Right lung (tissue), 5 donors: Measurements from ENCODE around the gene SOD1. TPM values are rescaled to one million over a fixed set of nuclear protein-coding genes. Genes with fewer than 3 reads are reported as not detected.
A peak's percentile ranks its signal among the peaks of the same experiment; 100 is the strongest.
"Not testable (repeated sequence)": the region's sequence is repeated elsewhere in the genome, so short reads cannot be mapped to it uniquely, and the experiment has no call there.

ENCODE experiments used
- DNase-seq, 2 donors: peaks; one replicate each; pipeline ENCODE4 v3.0.0-alpha.2; 2013
- polyA plus RNA-seq, 5 donors: library from polyadenylated mRNA; unstranded; fragments of 120-200 nt; gene quantifications; one replicate each; pipeline versions ENCODE4 v1.2.1 to v1.2.3, GENCODE V29; 2013; ENCODE audit warnings: inconsistent platforms in 1 of 5, low replicate concordance in 1 of 5; ENCODE audit not compliant: insufficient read length in 5 of 5, insufficient read depth in 1 of 5

SOD1 gene
- polyA plus RNA-seq, 5 donors = 228 to 246 (median 230) TPM

DNA sequence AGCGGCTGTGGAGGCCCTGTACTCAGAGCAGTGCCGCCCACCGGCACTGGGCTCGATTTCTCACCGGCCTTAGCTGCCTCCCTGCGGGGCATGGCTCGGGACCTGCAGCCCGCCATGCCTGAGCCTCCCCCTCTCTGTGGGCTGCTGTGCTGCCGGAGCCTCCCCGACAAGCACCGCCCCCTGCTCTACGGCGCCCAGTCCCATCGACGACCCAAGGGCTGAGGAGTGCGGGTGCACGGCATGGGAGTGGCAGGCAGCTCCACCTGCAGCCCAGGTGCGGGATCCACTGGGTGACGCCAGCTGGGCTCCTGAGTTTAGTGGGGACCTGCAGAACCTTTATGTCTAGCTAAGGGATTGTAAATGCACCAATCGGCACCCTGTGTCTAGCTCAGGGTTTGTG is 5.2 kb upstream of the SOD1 start:
- DNase-seq = no peak

DNA sequence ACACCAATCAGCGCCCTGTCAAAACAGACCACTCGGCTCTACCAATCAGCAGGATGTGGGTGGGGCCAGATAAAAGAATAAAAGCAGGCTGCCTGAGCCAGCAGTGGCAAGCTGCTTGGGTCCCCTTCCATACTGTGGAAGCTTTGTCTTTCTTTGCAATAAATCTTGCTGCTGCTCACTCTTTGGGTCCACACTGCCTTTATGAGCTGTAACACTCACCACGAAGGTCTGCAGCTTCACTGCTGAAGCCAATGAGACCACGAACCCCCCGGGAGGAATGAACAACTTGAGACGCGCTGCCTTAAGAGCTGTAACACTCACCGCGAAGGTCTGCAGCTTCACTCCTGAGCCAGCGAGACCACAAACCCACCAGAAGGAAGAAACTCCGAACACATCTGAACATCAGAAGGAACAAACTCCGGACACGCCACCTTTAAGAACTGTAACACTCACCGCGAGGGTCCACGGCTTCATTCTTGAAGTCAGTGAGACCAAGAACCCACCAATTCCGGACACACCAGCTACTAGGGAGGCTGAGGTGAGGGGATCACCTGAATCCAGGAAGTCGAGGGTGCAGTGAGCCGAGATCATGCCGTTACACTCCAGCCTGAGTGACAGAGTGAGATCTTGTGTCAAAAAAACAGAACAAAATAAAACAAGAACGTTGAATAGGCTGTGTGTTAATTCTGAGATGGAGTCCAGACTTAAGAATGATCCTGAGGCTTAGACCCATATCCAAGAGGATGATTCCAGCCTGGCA is 4.5 kb upstream of the SOD1 start:
- not testable (repeated sequence) for DNase-seq

DNA sequence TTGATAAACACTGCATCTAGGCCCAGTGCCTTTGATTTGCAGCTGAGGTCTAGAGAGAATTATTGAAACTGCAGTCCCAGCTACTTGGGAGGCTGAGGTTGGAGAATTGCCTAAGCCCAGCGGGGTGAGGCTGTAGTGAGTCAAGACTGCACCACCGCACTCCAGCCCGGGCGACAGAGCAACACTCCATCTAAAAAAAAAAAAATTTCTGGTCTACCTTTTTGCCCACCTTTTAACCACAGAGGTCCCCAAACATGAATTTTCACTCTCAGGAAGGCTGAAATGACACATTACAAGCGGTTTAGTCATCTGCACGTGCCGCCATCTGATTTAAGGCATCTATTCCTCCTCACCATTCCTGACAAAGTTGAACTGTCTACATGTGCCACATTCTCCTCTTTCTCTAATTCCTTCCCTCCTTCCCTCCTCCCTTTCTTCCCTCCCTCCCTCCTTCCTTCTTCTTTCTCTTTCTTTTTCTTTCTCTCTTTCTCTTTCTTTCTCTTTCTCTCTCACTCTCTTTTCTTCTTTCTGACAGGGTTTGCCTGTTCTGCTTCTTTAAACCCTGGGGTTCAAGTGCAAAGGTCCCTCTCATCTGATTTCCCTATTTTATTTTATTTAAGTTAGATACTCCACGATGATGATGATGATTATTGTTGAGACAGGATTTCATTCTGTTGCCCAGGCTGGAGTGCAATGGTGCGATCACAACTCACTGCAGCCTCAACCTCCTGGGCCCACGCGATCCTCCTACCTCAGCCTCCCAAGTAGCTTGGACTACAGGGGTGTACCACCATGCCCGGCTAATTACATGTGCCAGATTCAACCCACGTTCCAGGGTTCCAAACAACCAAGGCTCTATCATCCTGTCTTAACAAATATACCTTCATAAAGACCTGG is 3.0 kb upstream of the SOD1 start:
- no peak for DNase-seq

DNA sequence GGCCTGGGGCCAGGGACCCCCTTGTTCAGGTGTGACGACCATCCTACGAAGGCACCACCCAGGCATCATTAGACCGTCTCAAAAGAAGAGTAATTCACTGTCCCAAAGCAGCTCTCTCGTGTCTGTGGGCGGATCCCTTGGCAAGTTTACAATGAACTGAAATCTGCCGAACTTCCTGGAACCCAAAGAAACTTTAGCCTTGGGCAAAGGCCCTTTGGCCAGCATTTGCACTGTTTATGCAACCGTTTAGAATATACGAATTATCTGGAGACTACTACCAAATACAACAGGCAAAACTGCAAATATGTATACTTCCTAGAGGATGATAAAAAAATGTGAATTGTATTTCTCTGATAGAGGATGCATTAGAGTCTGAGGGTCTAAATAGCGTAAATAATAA is 1.4 kb upstream of the SOD1 start:
- no peak for DNase-seq

DNA sequence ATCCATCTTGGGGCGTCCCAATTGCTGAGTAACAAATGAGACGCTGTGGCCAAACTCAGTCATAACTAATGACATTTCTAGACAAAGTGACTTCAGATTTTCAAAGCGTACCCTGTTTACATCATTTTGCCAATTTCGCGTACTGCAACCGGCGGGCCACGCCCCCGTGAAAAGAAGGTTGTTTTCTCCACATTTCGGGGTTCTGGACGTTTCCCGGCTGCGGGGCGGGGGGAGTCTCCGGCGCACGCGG is 282 bp upstream of the SOD1 start:
- DNase-seq = no peak

DNA sequence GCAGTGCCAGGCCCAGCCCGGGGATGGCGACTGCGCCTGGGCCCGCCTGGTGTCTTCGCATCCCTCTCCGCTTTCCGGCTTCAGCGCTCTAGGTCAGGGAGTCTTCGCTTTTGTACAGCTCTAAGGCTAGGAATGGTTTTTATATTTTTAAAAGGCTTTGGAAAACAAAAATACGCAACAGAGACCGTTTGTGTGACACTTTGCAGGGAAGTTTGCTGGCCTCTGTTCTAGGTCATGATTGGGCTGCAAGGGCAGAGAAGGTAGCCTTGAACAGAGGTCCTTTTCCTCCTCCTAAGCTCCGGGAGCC is 719 bp downstream of the SOD1 start:
- peak; percentile 23 to 45 for DNase-seq

DNA sequence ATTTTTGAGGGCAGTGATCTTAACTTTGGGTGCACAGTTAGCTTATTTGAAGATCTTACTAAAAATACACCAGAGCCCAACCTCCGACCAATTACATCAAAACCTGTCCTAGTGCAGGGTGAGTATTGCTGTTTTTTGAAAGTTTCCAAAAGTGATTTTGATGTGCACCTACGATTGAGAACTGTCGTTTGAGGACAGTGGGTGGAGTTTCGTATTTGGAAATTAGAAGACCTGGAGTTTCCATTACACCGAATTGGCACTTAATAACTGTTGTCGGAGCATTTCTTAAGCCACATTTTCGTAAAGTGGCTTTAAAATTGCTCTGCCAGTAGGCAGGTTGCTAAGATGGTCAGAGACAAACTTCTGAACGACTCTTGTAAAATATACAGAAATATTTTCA is 1.1 kb downstream of the SOD1 start:
- no peak for DNase-seq

DNA sequence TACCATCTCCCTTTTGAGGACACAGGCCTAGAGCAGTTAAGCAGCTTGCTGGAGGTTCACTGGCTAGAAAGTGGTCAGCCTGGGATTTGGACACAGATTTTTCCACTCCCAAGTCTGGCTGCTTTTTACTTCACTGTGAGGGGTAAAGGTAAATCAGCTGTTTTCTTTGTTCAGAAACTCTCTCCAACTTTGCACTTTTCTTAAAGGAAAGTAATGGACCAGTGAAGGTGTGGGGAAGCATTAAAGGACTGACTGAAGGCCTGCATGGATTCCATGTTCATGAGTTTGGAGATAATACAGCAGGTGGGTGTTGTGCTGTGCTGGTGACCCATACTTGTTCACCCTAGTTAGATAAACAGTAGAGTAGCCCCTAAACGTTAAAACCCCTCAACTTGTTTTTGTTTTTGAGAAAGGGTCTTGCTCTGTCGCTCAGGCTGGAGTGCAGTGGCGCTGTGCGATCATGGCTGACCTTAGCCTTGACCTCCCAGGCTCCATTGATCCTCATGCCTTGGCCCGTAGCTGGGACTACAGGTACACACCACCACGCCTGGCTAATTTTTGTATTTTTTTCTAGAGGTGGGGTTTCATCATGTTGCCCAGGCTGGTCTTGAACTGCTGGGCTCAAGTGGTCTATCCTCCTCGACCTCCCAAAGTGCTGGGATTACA is 4.2 kb downstream of the SOD1 start:
- no peak for DNase-seq

DNA sequence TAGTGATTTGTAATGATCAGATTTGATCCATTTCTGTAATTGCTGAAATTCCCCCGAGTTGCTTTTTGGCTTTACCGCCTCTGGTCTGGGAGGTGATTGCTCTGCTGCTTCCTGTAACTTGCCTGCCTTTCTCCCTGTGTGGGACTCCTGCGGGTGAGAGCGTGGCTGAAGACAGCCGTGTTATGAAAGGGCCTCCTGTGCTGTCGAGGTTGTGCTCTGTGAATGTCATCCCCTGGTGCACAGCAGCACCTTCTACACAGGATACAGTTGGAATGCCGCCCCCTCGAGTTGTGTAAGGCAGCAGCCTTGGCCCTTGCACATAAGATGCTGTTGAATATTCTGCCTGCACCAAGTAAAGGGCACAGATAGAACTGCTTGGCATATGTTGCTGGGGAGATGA is 5.9 kb downstream of the SOD1 start:
- DNase-seq = no peak

DNA sequence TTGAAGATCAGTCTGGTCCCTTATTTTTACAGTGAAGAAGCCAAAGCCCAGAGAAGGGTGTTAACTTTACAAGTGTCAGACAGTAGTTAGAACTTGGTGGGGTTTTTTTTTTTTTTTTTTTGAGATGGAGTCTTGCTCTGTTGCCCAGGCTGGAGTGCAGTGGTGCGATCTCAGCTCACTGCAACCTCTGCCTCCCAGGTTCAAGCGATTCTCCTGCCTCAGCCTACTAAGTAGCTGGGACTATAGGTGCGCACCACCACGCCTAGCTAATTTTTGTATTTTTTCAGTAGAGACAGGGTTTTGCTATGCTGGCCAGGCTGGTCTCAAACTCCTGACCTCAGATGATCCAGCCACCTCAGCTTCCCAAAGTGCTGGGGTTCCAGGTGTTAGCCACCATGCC is 6.4 kb downstream of the SOD1 start:
- not testable (repeated sequence) for DNase-seq

DNA sequence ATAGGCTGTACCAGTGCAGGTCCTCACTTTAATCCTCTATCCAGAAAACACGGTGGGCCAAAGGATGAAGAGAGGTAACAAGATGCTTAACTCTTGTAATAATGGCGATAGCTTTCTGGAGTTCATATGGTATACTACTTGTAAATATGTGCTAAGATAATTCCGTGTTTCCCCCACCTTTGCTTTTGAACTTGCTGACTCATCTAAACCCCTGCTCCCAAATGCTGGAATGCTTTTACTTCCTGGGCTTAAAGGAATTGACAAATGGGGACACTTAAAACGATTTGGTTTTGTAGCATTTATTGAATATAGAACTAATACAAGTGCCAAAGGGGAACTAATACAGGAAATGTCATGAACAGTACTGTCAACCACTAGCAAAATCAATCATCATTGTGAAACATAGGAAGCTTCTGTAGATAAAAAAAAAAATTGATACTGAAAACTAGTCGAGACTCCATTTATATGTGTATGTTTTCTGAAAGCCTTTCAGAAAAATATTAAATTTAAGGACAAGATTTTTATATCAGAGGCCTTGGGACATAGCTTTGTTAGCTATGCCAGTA is 7.0 kb downstream of the SOD1 start:
- DNase-seq = no peak

DNA sequence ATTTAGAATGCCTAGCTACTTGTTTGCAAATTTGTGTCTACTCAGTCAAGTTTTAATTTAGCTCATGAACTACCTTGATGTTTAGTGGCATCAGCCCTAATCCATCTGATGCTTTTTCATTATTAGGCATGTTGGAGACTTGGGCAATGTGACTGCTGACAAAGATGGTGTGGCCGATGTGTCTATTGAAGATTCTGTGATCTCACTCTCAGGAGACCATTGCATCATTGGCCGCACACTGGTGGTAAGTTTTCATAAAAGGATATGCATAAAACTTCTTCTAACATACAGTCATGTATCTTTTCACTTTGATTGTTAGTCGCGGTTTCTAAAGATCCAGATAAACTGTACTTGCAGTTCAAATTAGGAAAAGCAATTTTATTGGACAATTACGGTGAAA is 7.6 kb downstream of the SOD1 start:
- DNase-seq = no peak

DNA sequence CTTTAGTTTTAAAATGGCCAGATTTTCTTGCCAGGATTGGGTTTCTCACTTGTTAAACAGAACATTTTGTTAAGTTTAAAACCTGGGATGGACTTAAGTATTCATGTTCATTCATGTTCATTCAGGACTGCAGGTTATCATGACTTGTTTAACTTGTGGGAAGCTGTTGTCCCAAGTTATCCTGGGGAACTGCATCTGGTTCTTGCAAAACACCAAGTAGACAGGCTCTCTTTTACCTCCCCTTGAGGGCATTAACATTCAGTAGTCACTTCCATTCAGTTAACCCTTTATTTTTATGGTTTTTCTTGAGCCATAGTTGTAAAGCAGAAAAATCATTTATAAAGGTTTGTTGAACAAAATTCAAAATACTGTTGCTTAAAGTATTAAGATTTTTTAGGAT is 8.1 kb downstream of the SOD1 start:
- DNase-seq = no peak

DNA sequence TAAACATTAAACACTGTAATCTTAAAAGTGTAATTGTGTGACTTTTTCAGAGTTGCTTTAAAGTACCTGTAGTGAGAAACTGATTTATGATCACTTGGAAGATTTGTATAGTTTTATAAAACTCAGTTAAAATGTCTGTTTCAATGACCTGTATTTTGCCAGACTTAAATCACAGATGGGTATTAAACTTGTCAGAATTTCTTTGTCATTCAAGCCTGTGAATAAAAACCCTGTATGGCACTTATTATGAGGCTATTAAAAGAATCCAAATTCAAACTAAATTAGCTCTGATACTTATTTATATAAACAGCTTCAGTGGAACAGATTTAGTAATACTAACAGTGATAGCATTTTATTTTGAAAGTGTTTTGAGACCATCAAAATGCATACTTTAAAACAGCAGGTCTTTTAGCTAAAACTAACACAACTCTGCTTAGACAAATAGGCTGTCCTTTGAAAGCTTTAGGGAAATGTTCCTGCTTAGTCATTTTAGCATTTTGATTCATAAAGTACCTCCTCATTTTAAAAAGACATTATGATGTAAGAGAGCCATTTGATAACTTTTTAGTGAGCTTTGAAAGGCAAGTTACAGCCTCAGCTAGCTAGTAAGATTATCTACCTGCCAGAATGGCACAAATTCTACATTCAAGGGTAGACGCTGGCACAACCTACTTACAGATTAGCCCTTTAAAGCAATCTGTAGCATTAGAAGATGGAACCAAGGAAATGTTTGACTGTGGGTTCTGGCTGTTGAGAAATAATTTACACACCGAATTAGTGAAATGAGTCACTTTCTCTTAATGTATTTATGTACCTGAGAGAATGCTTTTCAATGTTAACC is 9.4 kb downstream of the SOD1 start:
- no peak for DNase-seq

DNA sequence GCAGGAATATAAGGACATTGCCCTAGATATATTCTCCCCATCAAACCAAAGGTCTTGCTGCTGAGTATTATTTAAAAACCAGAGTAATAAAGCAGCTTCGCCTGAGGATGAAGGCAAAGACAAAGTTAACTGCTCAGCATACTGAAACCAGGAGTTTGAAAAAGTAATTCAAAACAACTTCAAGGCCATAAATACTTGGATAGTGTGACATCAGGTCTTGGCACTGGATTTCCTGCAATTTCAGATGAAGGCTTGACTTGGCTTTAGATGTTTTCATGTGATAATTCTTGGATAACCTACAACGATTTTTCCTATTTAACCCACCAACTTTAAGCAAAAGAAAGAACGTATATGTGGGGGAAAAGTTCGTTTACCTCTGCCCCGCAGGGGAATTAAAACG is 10.6 kb downstream of the SOD1 start:
- DNase-seq = no peak

DNA sequence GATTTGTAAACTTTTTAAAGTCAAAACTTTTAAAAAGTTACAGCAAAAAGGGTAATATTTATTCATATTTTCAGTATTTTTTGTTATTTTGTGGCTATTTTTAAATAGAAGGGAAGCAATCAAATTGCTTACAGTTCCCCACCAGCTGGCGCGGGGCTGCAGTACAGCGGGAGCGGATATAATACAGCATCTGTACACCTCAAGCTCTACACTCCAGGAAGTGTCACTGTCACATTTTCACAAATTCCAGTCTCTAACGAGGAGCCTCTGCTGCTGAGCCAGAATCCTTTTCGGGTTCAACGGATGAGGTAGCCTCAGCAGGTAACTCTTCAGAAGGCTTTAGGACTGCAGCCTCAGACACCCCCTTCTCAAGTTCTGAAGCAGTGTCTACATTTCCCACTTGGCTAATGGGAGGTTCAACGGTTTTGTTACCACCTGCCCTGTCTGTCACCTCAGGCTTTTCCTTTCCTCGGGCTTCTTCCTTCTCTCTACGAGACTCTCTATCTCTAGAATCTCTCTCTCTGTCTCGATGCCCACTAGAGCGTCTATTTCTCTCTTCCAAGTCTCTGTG is 11.7 kb downstream of the SOD1 start:
- no peak for DNase-seq

DNA sequence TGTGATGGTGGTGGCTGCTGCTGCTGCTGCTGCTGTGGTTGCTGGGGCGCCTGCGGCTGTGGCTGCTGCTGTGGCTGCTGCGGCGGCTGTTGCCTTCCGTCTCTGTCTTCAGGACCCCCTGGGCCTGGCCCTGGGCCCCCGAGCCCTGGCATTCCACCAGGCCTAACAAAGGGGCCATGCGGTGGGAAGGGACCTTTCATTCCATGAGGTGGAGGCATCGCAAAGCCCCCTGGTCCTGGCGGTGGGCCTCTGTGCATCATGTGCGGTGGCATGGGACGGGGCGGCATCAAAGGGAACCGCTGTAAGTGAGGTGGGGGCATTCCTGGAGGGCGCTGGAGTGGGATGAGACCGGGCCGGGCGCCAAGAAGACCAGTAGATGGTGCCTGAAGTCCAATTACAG is 12.4 kb downstream of the SOD1 start:
- DNase-seq = no peak

DNA sequence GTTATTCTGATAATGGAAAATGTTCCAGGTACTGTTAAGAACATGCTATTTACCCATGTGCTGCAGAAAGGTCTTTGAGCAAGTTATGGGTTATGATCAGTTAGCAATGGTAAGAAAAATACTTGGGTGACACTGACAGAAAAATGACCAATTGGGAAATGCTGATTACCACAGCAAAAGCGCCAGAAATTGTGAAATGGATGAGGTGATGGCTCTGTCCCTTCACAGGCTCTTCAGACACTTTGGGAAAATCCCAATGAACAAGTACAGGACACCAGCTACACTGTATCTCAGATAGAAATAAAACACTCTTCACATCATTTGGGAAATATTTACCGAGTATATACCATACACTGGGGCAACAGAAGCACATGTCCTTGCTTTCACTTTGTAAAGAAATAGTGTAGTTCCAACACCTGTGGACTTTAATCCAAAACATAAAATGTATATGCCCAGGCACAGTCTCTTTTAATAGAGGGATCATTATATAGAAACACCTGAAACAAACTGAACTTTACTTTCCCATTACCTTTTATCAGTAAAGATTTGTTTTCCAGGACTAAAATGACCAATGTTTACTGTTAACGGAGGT is 13.9 kb downstream of the SOD1 start:
- no peak for DNase-seq

DNA sequence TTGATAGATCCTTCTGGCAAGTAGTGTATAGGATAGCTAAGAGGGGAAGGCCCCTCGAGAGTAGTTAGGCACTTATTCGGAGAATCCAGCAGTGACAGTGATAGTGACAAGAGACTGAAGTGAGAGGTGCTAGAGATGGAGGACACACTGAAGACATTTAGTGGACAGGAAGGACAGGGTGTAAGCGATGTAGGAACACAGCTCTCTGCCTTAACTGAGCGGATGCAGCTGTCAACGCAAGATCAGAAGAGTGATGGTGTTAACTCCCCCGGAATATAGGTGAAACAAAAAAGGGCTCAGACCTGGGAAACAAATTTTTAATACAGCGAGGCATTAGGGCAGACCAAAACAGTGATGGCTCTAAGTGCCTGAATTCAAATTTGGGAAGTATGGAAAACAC is 15.8 kb downstream of the SOD1 start:
- no peak for DNase-seq

DNA sequence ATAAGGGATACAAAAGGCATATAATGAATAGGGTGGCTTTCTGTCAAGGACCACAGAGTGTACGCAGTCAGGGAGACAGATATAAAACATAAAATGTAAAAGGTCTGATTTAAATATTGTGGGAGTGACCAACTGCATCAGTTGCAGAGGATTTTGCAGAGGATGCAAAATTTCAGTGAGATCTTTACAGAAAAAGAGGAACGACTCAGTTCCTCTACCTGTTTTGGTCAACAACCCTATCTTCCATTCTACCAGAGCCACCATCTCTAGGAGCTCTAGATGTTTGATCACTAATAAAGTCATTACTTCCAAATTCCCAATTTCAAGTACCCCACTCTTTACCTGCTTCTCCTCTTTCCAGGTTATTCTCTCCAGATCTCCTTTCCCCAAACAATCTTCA is 16.5 kb downstream of the SOD1 start:
- DNase-seq = no peak

DNA sequence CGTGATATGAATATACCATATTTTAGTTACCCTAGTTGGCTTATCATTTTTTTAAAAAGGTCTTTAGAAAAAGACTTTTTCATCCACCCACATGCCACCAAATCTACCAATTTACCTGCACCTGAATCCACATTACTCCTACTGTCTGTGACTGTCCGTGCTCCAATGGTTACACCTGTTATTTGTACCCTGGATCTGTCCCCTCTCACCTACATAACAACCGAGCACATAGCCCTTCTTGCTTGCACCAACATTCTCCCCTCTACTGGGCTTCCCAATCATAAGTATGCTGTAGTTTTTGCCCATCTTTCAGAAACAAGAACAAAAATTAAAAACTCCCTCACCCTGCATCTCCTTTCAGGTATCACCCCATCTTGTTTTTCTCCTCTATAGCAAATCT is 17.6 kb downstream of the SOD1 start:
- DNase-seq = no peak
